ENCODE results near the gene DLX1.

Gene DLX1

GRCh38 chr2:172091761-172092566 lies 6.7 kb downstream of the DLX1 start:
- Histone ChIP-seq H3K9me3 (ENCODE audit: control insufficient read depth in 2 of 2, low read length in 2 of 2) (no peaks in the 10 kb centered on the region), H3K4me1 (ENCODE audit: control insufficient read depth in 2 of 2, insufficient read depth in 2 of 2, low read length in 2 of 2) (peaks cover 13 to 15% of the 10 kb centered on the region in 2 donors), H3K27me3 (ENCODE audit: control insufficient read depth in 2 of 2, insufficient read depth in 2 of 2, low read length in 2 of 2) (peaks cover 84 to 96% of the 10 kb centered on the region in 2 donors), H3K36me3 (ENCODE audit: control insufficient read depth in 2 of 2, insufficient read depth in 2 of 2, low read length in 2 of 2) (no peaks in the 10 kb centered on the region), H3K27ac (ENCODE audit: low read depth in 2 of 2, low read length in 2 of 2) (no peak overlapping the region), H3K4me3 (ENCODE audit: low read length in 2 of 2) (no peak overlapping the region), H3K9ac (ENCODE audit: low read depth in 1 of 2, low read length in 2 of 2) (no peak overlapping the region)

DNA sequence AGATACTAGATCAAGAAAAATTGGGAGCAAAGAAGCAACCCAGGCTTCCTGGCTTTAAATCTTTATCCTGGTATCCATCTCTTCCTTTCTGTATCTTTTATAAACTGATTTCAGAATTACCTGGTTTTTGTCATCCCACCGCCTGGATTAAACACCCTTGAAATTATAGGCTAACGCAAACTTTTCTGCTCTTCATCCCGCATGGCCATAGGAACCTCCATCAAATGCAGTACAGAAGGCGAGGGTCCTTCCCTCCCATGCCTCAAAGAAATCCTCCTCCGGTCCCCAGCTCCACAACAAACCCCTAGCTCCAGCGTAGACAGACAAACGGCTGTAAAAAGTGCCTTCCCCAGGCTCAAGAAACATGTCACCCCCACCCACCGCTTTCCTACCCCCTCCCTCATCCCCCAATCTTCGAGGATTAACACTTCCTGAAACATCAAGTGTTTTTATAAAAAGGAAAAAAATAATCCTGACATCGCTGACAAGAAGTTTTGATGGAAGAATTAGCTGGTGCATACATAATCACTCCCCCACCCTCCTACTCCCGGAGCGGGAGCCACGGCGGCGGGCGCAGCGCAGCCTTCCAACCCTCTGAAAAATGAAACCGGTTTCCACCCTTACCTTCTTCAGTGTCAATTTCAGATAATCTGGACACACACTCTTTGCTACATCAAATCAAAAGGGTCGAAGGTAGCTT lies 7.6 kb downstream of the DLX1 start:
- Histone ChIP-seq H3K9ac (ENCODE audit: low read depth in 1 of 2, low read length in 2 of 2) (no peak overlapping the region), H3K9me3 (ENCODE audit: control insufficient read depth in 2 of 2, low read length in 2 of 2) (no peaks in the 10 kb centered on the region), H3K27ac (ENCODE audit: low read depth in 2 of 2, low read length in 2 of 2) (no peak overlapping the region), H3K36me3 (ENCODE audit: control insufficient read depth in 2 of 2, insufficient read depth in 2 of 2, low read length in 2 of 2) (no peaks in the 10 kb centered on the region), H3K4me3 (ENCODE audit: low read length in 2 of 2) (no peak overlapping the region), H3K4me1 (ENCODE audit: control insufficient read depth in 2 of 2, insufficient read depth in 2 of 2, low read length in 2 of 2) (peaks cover 15 to 16% of the 10 kb centered on the region in 2 donors), H3K27me3 (ENCODE audit: control insufficient read depth in 2 of 2, insufficient read depth in 2 of 2, low read length in 2 of 2) (peaks cover 84 to 96% of the 10 kb centered on the region in 2 donors)

- H3K4me1 ChIP-seq (ENCODE audit: control insufficient read depth in 2 of 2, insufficient read depth in 2 of 2, low read length in 2 of 2): peaks cover 15 to 18% of the 10 kb centered on the region in 2 donors
- H3K9me3 ChIP-seq (ENCODE audit: control insufficient read depth in 2 of 2, low read length in 2 of 2): no peaks in the 10 kb centered on the region
- H3K27me3 ChIP-seq (ENCODE audit: control insufficient read depth in 2 of 2, insufficient read depth in 2 of 2, low read length in 2 of 2): peaks cover 84 to 96% of the 10 kb centered on the region in 2 donors
- H3K4me3 ChIP-seq (ENCODE audit: low read length in 2 of 2): no peak overlapping the region
- H3K27ac ChIP-seq (ENCODE audit: low read depth in 2 of 2, low read length in 2 of 2): no peak overlapping the region
- H3K9ac ChIP-seq (ENCODE audit: low read depth in 1 of 2, low read length in 2 of 2): no peak overlapping the region
- no peaks in the 10 kb centered on the region for H3K36me3 ChIP-seq (ENCODE audit: control insufficient read depth in 2 of 2, insufficient read depth in 2 of 2, low read length in 2 of 2)
Measured at GRCh38 chr2:172093416-172094293, 8.3 kb downstream of the DLX1 start.

DNA sequence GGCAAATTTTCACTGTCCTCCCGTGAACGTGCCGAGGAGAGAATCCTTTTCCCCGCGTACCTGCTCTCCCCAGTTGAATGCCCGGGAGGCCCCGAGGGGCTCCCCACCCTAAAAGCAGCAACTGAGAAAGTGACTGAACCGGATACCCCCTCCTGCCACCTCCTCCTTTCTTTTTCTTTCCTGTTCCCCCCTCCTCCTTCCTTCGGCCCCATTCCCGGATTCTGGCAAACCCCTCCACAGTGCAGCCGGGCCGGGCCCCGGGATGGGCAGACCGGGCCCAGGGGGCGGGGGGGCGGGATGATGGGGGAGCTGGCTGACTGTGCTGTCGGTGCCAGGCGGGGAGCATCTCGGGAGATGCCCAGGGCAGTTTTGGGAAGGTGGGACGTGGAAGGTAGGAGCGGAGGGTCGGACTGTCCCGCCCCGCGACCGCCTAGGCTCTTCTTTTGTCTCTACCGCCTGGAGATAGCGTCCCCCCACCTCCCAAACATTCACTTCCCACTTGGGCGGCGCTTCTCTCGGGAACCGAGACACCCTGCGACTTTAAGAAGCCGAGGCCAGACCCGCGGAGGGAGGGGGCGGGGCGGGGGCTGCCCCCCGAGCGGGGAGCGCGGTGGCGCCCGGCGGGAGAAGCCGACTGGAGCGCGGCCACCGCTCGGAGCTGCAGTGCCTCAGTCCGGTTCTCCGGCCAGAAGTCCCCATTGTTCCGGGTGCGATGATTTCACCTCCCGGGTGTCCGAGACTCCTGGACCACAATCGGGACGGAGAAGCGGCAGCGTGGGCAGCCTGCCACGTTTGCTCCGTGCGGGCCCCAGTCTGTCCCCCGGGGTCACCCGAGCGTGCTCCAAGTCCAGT lies 9.2 kb downstream of the DLX1 start:
- Histone ChIP-seq H3K4me1 (ENCODE audit: control insufficient read depth in 2 of 2, insufficient read depth in 2 of 2, low read length in 2 of 2) (peaks cover 15 to 25% of the 10 kb centered on the region in 2 donors), H3K27me3 (ENCODE audit: control insufficient read depth in 2 of 2, insufficient read depth in 2 of 2, low read length in 2 of 2) (peaks cover 85 to 95% of the 10 kb centered on the region in 2 donors), H3K27ac (ENCODE audit: low read depth in 2 of 2, low read length in 2 of 2) (peak overlapping the region in 1 of 2 donors; percentile 16), H3K4me3 (ENCODE audit: low read length in 2 of 2) (peak overlapping the region; percentile 52 to 57), H3K36me3 (ENCODE audit: control insufficient read depth in 2 of 2, insufficient read depth in 2 of 2, low read length in 2 of 2) (no peaks in the 10 kb centered on the region), H3K9ac (ENCODE audit: low read depth in 1 of 2, low read length in 2 of 2) (peak overlapping the region in 1 of 2 donors; percentile 41), H3K9me3 (ENCODE audit: control insufficient read depth in 2 of 2, low read length in 2 of 2) (no peaks in the 10 kb centered on the region)

- peaks cover 17 to 29% of the 10 kb centered on the region in 2 donors for H3K4me1 ChIP-seq (ENCODE audit: control insufficient read depth in 2 of 2, insufficient read depth in 2 of 2, low read length in 2 of 2)
- H3K36me3 ChIP-seq (ENCODE audit: control insufficient read depth in 2 of 2, insufficient read depth in 2 of 2, low read length in 2 of 2): no peaks in the 10 kb centered on the region
- H3K4me3 ChIP-seq (ENCODE audit: low read length in 2 of 2): peak overlapping the region; percentile 52 to 57
- peaks cover 83 to 92% of the 10 kb centered on the region in 2 donors for H3K27me3 ChIP-seq (ENCODE audit: control insufficient read depth in 2 of 2, insufficient read depth in 2 of 2, low read length in 2 of 2)
- peak overlapping the region in 1 of 2 donors; percentile 16 for H3K27ac ChIP-seq (ENCODE audit: low read depth in 2 of 2, low read length in 2 of 2)
- H3K9me3 ChIP-seq (ENCODE audit: control insufficient read depth in 2 of 2, low read length in 2 of 2): no peaks in the 10 kb centered on the region
- H3K9ac ChIP-seq (ENCODE audit: low read depth in 1 of 2, low read length in 2 of 2): peak overlapping the region in 1 of 2 donors; percentile 41
Measured at GRCh38 chr2:172095146-172095904, 10.0 kb downstream of the DLX1 start.

GRCh38 chr2:172095905-172096625 lies 10.8 kb downstream of the DLX1 start:
- H3K27me3 ChIP-seq (ENCODE audit: control insufficient read depth in 2 of 2, insufficient read depth in 2 of 2, low read length in 2 of 2): peaks cover 86 to 93% of the 10 kb centered on the region in 2 donors
- H3K4me1 ChIP-seq (ENCODE audit: control insufficient read depth in 2 of 2, insufficient read depth in 2 of 2, low read length in 2 of 2): peaks cover 20 to 36% of the 10 kb centered on the region in 2 donors
- H3K27ac ChIP-seq (ENCODE audit: low read depth in 2 of 2, low read length in 2 of 2): no peak overlapping the region
- H3K9ac ChIP-seq (ENCODE audit: low read depth in 1 of 2, low read length in 2 of 2): no peak overlapping the region
- no peaks in the 10 kb centered on the region for H3K9me3 ChIP-seq (ENCODE audit: control insufficient read depth in 2 of 2, low read length in 2 of 2)
- H3K36me3 ChIP-seq (ENCODE audit: control insufficient read depth in 2 of 2, insufficient read depth in 2 of 2, low read length in 2 of 2): no peaks in the 10 kb centered on the region
- H3K4me3 ChIP-seq (ENCODE audit: low read length in 2 of 2): peak overlapping the region; percentile 26

DNA sequence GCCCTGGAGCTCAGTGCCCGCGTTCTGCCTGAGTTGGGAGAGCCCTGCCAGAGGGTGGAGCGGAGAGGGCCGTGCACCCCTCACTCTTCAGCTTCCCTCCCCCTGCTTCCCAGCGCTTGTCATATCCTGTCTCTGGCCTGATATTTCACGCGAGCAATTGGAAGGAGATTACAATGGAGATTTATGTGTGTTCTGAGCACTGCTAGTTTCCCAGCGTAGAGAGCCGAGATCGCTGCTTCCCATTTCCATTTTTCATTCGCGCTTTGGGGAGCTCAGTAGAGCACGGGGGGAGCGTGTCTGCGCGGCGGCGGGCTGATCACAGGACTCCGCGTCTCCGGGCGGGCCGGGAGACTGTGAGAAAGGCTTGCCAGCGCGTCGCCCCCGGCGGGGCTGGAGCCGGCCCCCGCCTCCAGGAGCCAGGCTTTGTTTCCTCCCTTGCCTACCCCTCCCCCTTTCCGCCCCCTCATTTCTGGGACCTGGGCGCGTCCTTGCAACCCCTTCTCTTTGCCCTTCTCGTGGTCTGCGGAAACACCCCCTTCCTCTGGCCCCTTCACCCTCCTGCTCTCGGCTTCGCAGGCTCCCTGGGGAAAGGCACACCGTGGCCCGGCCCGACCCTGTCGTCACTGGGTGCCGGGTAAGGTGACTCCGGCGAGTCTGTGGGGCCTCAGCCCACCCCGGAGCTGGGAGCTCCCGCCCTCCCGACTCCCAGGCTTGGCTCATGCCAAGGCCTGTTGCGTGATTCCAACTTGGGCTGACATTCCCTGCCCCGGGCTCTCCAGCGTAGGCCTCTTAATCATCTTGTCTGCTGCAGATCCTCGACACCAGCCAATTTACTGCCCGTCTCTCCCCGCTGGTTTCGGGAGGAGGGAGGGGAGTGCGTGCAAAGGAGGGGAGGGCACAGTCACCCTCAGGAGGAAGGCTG lies 11.6 kb downstream of the DLX1 start:
- peaks cover 28 to 44% of the 10 kb centered on the region in 2 donors for H3K4me1 ChIP-seq (ENCODE audit: control insufficient read depth in 2 of 2, insufficient read depth in 2 of 2, low read length in 2 of 2)
- no peaks in the 10 kb centered on the region for H3K36me3 ChIP-seq (ENCODE audit: control insufficient read depth in 2 of 2, insufficient read depth in 2 of 2, low read length in 2 of 2)
- peaks cover 87 to 93% of the 10 kb centered on the region in 2 donors for H3K27me3 ChIP-seq (ENCODE audit: control insufficient read depth in 2 of 2, insufficient read depth in 2 of 2, low read length in 2 of 2)
- H3K27ac ChIP-seq (ENCODE audit: low read depth in 2 of 2, low read length in 2 of 2): no peak overlapping the region
- peak overlapping the region; percentile 26 to 48 for H3K4me3 ChIP-seq (ENCODE audit: low read length in 2 of 2)
- H3K9ac ChIP-seq (ENCODE audit: low read depth in 1 of 2, low read length in 2 of 2): no peak overlapping the region
- H3K9me3 ChIP-seq (ENCODE audit: control insufficient read depth in 2 of 2, low read length in 2 of 2): no peaks in the 10 kb centered on the region
